GM10847 (cell line): ENCODE data around the gene ENO3.
A peak's percentile ranks its signal among the peaks of the same experiment; 100 is the strongest.

Source experiments
- POLR2A ChIP-seq: IDR thresholded peaks from 2 replicates; pipeline ENCODE4 v1.6.1; 2011; ENCODE audit not compliant: insufficient read length; ENCODE audit errors: extremely low read depth

Gene ENO3

DNA sequence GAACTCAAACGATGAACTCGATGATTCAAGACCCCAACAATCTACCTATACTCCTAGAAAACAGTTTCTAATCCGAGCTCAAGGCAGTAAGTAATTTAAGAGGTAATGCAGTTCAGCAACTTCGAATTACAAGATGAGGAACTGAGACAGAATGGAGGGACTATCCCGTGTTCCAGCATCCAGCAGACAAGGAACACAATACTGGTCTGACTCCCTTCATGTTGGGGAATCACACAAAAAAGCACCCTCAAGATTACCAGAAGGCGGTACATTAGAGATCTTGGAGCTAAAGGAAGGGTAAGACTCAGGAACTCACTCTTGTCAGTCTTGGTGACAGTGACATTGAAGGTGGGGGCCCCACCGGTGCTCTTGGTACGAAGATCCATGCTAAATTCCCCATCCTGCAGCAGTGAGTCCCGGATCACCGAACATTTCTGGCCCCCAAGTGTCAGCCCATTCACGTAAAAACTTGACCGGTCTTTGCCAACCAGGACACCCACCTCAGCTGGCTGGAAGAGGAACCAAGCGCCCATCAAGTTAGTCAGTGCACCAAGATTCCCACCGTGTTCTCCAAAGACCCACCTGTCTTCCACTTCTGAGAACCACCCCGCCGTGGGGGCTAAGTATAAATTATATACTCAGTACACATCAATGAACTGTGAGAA lies 4.5 kb upstream of the ENO3 start:
- no peak for TF ChIP-seq POLR2A

DNA sequence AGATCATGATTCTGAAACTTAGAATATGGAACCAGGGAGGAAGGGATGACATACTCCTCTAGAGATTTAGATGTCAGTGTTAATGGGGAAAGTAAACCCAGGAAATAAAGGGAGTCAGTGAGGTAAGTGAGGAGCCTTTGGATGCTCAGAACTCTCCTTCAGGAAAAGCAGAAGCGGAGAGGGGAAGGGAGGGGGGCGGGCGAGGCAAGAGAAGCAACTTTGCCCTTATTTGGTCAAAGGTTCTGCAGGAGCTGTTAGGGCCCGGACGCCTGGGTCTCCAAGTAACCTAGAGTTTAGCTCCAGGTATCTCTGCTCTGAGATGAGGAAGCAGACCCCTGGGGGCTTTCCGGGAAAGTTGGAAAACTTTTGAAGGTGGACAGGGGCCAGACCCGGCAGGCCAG lies 3.9 kb upstream of the ENO3 start:
- TF ChIP-seq POLR2A, result no peak

DNA sequence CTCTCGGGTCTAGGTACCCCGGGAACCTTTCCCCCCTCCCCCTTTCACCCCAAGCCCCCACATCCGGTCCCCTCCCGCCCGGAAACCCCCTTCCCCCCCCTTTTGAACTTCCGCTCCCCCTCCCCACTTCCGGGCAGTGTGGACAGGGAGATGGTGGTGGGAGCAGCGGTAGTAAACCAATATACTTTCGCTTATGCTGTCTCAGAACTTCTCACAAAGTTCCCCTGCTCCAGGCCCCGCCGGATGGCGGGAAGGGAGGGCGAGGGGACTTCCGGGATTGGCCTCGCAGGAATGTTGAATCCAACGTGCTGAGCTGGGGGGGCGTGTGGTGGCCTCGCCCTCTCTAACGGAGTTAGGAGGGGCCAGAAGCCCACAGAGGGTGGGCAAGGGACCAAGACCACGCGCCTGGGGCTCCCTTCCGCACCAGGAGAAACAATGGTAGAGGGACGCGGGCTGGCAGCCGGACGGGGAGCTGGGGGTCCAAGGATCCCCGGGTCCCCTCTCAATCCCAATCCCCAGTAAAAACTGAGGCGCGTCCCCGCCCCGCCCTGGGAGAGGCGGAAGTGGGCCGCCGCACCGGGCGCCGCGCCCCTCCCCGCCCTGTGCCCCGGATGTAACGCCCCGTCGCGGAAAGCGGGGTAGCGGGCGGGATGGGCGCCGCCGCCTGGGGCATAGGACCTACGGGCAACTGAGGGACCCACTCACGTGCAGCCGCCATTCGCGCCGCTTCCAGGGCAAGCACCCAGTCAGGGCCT lies 3.3 kb upstream of the ENO3 start:
- no peak for TF ChIP-seq POLR2A

DNA sequence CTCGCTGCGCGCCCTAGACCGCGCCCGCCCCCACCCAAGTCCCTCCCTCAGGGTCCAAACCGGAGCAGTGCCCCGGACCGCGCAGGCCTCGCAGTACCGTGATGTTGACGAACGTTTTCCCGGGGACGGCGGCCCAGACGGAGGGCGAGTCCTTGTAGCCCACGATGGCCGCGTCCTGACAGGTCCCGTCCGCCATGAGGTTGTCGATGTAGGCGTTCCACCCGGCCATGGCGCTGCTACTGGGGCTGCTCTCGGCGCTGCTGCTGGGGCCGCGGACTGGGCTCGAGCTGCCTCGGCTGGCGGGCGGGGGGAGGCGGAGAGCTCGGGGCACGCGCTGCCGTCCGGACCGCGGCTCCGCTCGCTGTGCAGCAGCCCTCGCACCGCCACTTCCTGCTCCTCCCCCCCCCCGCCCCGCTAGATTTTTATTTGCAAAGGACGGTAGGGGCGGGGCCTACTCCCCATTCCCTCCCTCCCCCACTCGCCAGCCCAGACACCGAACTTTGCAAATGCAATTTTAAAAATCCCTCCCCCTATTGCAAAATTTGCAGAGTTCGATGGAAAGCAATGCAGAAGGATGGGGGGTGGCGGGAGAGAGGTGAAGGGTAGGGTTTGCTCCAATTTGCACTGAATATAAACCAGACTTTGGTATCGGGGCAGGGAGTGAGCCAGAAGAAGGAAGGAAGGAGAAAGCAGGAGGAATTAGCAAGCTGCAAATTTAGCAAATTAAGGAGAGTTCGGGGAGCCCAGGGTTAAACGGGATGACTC lies 2.6 kb upstream of the ENO3 start, which contains the start of gene PFN1:
TSS of gene PFN1 (minus strand) at position 365 of the 765 bp plus-strand sequence. CDS start at position 229, 136 bp downstream.
- TF ChIP-seq POLR2A, result peak; percentile 96

DNA sequence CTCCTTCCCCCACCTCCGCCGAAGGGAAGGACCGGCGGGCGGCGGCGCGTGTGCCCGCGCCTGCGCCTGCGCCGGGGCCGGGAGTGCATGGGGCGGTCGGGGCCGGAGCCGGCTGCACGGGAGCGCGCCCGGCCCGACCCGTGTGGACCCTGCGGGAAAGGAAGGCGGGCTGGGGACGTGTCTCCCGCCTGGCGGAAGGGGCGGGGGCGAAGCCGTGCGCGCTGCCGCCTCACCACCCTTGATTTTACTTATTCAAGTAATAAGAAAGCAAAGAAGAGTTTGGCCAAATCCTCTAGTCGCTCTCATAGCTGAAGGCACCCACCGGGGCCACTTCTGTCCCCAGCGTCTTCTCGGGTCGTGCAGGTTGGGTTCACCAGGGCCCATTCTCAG lies 2.0 kb upstream of the ENO3 start:
- peak; percentile 41 for TF ChIP-seq POLR2A

DNA sequence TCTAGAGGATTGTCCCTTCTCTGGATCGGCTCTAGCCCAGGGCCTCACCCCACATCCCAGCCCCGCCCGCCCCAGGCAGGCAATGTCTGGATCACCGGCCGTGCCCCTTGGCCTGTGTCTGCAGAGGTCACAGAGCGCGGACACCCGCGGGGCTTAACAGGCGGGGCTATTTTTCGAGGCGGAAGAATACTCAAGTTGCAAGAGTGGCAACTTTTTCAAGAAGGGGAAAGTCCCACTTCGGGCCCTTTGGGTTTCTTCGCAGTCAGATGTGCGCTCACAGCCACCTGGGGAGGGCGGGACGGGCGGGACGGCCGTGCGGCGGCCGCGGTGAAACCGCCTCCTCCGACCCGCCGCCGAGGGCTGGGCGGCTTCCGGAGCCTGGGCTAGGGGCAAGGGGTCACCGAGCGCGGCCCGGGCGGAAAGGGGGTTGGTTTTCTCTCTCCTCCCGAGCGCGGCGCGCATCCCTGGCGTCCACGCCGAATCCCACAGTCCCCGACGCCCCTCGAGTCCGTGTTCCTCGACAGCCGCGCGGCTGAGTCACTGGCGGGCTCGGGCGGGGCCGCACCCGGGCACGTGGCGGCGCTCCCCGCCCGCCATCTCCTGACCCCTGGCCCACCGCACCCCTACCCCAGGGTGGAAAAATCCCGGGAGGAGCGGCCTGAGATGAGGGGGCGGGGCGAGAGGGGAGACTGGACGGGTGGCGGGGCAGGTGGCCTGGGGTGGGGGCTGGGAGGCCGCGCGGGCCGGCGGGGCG lies 1.4 kb upstream of the ENO3 start:
- peak; percentile 35 for TF ChIP-seq POLR2A

DNA sequence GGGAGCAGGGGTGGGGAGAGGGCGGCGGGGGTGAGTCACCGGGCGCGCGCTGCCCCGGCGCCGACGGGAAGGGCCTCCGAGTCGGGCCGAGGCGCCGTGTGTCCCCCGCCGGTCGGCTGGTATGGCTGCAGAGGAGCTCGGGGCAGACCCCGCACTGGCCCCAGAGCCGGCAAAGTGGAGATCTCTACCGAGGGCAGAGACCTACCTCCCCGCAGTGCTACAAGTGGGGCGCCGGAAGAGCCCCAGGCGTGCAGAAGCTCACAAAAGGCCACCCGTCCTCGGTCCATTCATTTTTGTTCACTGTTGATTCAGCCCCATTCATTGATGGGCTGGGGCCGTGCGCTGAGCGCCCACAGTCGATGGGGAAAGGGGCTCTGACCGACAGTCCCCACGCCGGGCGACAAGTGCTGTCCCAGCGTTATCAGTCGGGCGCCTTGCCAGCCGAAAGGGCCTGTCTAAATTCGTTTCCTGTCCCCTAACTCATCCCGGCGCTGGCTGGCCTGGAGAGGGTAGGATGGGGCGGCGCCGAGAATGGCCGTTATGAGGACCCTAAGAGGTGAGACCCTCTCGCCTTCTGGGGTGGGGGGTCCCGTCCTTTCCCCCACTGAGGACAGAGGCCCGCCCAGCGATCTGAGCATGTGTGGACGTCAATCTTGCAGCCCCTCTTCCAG lies 709 bp upstream of the ENO3 start:
- no peak for TF ChIP-seq POLR2A

DNA sequence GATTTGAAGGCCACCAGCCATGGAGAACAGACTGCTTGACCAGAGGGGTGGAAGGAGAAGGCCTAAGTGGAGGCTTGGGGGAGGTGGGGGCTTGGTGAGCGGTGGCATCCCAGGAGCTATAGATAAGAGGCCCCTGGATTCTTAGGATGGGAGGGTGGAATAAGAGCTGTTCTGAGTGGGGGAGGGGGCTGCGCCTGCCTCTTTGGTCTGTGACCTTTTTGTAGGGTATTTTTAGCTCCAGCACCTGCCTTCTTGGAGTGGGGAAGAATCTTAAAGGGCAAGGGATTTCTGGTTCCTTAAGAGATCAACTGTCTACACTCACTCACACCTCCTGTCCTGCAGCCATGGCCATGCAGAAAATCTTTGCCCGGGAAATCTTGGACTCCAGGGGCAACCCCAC lies 567 bp downstream of the ENO3 start:
- TF ChIP-seq POLR2A, result no peak

DNA sequence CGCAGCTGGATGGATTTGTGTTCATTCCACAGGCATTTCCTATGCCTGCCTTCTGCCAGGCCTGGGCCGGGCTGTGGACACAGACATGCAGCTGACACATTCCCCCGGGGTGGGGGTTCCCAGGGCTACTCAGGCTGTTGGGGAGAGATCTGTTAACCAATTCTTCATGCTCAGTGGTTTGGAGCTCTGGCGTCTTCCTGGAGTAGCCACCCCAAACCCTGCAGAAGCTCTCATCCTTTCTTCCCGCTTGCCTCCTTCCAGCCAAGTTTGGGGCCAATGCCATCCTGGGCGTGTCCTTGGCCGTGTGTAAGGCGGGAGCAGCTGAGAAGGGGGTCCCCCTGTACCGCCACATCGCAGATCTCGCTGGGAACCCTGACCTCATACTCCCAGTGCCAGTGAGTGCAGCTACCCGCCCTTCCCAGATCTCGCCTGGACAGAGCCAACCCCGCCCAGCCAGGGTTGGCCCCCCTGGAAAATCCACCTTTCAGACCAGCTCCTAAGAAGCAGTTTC lies 2.6 kb downstream of the ENO3 start:
- no peak for TF ChIP-seq POLR2A

DNA sequence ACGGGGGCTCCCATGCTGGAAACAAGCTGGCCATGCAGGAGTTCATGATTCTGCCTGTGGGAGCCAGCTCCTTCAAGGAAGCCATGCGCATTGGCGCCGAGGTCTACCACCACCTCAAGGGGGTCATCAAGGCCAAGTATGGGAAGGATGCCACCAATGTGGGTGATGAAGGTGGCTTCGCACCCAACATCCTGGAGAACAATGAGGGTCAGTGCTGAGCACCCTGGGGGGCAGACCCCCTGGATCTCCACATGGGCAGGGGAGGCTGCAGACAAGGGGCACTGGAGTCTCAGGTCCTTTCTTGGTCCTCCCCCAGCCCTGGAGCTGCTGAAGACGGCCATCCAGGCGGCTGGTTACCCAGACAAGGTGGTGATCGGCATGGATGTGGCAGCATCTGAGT lies 4.2 kb downstream of the ENO3 start:
- TF ChIP-seq POLR2A, result no peak

DNA sequence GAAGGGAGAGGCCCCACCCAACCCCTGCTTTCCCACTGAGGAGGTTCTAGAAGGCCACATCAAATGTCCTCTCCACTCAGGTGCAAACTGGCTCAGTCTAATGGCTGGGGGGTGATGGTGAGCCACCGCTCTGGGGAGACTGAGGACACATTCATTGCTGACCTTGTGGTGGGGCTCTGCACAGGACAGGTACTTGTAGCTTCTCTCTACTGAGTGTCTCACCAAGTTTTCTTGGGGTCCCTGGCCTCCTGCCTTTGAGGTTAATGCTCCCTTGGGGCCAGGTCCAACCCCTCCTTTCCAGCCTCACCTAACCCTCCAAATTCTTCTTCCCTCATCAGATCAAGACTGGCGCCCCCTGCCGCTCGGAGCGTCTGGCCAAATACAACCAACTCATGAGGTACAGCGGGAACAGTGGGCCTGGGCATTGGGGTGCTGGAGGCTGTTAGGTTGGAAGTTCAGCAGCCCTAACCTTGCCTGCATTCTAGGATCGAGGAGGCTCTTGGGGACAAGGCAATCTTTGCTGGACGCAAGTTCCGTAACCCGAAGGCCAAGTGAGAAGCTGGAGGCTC lies 5.7 kb downstream of the ENO3 start:
- no peak for TF ChIP-seq POLR2A

DNA sequence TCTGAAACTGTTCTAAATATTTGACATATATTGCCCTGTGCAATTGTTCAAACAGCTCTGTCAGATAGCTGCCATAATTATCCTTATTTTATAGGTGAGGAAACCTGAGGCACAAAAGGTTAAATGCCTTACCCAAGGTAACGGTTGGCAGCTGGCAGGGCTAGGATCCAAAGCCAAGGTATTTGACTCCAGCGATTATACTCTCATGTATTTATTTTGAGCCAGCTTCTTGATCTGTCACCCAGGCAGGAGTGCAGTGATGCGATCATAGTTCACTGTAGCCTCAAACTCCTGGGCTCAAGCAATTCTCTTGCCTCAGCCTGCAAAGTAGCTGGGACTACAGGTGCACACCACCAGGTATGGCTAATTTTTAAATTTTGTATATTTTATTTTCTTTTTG lies 7.2 kb downstream of the ENO3 start:
- TF ChIP-seq POLR2A, result no peak

DNA sequence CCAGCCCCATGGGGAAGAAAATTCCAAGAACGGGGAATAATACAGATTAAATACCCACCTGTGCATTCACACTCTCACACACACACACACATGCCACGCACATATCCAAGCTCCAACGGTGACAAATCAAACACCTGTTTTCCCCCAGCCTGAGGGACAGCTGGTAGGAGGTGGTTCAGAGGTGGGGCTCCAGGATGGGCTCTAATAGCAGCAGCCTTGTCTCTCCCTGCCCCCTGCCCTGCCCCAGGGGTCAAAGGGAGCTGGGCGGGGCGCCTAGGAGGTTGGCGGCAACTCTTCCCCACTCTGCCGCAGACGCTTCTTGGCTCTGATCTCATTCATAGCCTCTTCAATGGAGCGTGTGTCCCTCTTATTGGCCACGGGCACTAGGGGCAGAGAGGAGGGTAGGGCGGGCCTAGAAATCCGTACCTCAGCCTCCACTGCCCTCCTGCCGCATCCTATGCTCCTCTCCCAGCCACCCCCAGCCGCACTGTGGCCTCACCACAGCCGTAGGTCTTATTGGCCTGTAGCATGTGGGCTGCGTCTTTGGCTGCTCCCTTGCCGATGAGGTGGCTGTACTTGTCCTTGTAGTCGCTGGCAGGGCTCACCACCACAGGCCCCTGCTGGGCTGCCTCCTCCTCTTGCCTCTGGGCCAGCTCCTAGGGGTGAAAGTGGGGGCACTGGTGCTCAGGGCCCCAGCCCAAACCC lies 8.5 kb downstream of the ENO3 start:
- TF ChIP-seq POLR2A, result no peak
